CD4-positive, alpha-beta memory T cell (primary cell): Measurements from ENCODE around the gene EPHA1. TPM values are rescaled to one million over a fixed set of nuclear protein-coding genes. Genes with fewer than 3 reads are reported as not detected.
A peak's percentile ranks its signal among the peaks of the same experiment; 100 is the strongest.
"Not testable (repeated sequence)": the region's sequence is repeated elsewhere in the genome, so short reads cannot be mapped to it uniquely, and the experiment has no call there.

Source experiments
- CTCF ChIA-PET: fragments of 350-600 bp; sonication (Branson Sonifier 250); formaldehyde crosslinking; loops from one replicate; lab custom pipeline; 2021; ENCODE audit warnings: inconsistent platforms; ENCODE audit not compliant: partially characterized antibody; lab: Charles Lee
- POLR2A ChIA-PET: fragments of 350-600 bp; sonication (Branson Sonifier 250); formaldehyde crosslinking; loops from one replicate; lab custom pipeline; 2021; ENCODE audit not compliant: partially characterized antibody; lab: Charles Lee
- DNase-seq, 5 donors: peaks; one replicate each; pipeline versions ENCODE4 v3.0.0 to v3.0.0-alpha.2; 2020 to 2022; ENCODE audit warnings: mixed read lengths in 1 of 5
- H3K27ac ChIP-seq: one replicate; pipeline ENCODE4 v1.7.0; 2013; ENCODE audit warnings: low read depth, low read length
- H3K27me3 ChIP-seq: 2 replicates; pipeline ENCODE4 v1.7.0; 2013; ENCODE audit warnings: mild to moderate bottlenecking, low read length, moderate library complexity; ENCODE audit not compliant: insufficient read depth
- H3K36me3 ChIP-seq: 2 replicates; pipeline ENCODE4 v1.7.0; 2013; ENCODE audit warnings: mild to moderate bottlenecking, low read length, moderate library complexity; ENCODE audit not compliant: insufficient read depth
- H3K4me1 ChIP-seq: 2 replicates; pipeline ENCODE4 v1.7.0; 2013; ENCODE audit warnings: mild to moderate bottlenecking, low read length, moderate library complexity; ENCODE audit not compliant: insufficient read depth
- H3K4me3 ChIP-seq, 2 donors: one replicate each; pipeline ENCODE4 v1.7.0; 2013; ENCODE audit warnings: low read length in 2 of 2, mild to moderate bottlenecking in 1 of 2
- H3K9me3 ChIP-seq, 2 donors: one replicate each; pipeline ENCODE4 v1.7.0; 2013; ENCODE audit warnings: low read length in 2 of 2, control low read depth in 1 of 2; ENCODE audit not compliant: control insufficient read depth in 1 of 2
- H3K27ac Mint-ChIP-seq, 7 donors: one replicate each; pipeline ENCODE4 v1.8.0; 2020 to 2021; ENCODE audit warnings: mixed read lengths in 7 of 7, mild to moderate bottlenecking in 6 of 7, inconsistent platforms in 3 of 7, moderate library complexity in 3 of 7
- H3K27me3 Mint-ChIP-seq, 2 donors: one replicate each; pipeline ENCODE4 v1.8.0; 2020 to 2021; ENCODE audit warnings: mixed read lengths in 2 of 2
- H3K36me3 Mint-ChIP-seq, 2 donors: one replicate each; pipeline ENCODE4 v1.8.0; 2020 to 2021; ENCODE audit warnings: mixed read lengths in 2 of 2, inconsistent platforms in 1 of 2, mild to moderate bottlenecking in 1 of 2
- H3K4me1 Mint-ChIP-seq, 4 donors: one replicate each; pipeline ENCODE4 v1.8.0; 2020 to 2021; ENCODE audit warnings: mixed read lengths in 4 of 4, mild to moderate bottlenecking in 1 of 4
- H3K4me3 Mint-ChIP-seq, 8 donors: one replicate each; pipeline ENCODE4 v1.8.0; 2020 to 2021; ENCODE audit warnings: mixed read lengths in 8 of 8, mild to moderate bottlenecking in 7 of 8, moderate library complexity in 6 of 8, inconsistent platforms in 3 of 8
- H3K9me3 Mint-ChIP-seq, 8 donors: one replicate each; pipeline ENCODE4 v1.8.0; 2020 to 2021; ENCODE audit warnings: mixed read lengths in 8 of 8, mild to moderate bottlenecking in 5 of 8, inconsistent platforms in 3 of 8, moderate library complexity in 1 of 8
- intact Hi-C: fragments of 100-400 bp; cut with micrococcal nuclease; formaldehyde crosslinking; loops from one replicate; pipeline ENCODE4 v1.15.1; 2023
- polyA plus RNA-seq, 2 donors: library from polyadenylated mRNA; unstranded; fragments of 300-500 nt; fragmentation: Illumina TruSeq; gene quantifications; one replicate each; pipeline ENCODE4 v1.2.3, GENCODE V29; 2021
- total RNA-seq, 2 experiments: library from RNA; stranded (reverse); gene quantifications; one replicate each; pipeline ENCODE4 v1.2.3, GENCODE V29; 2021

Gene EPHA1
- total and polyA plus RNA-seq, 4 experiments from 2014 or later = 4.2 to 34.4 (median 22.5) TPM

GRCh38 chr7:143405173-143406001 is 3.3 kb downstream of the EPHA1 start:
- peak overlapping the region; percentile 7 to 76 (median 63) for H3K27ac Mint-ChIP-seq
- peaks cover 48% of the 10 kb centered on the region for H3K4me1 ChIP-seq

GRCh38 chr7:143402233-143402632 is 6.4 kb downstream of the EPHA1 start:
- H3K4me1 ChIP-seq = peaks cover 26% of the 10 kb centered on the region
- POLR2A ChIA-PET = interaction anchor here (1.1 to 10.9 kb wide), 4 partner anchors 12 to 27 kb away, joined by 6 to 215 read pairs (median 8); partner anchors contain the start of gene ZYX
- H3K27me3 Mint-ChIP-seq, H3K4me3 Mint-ChIP-seq, DNase-seq, H3K4me3 ChIP-seq, H3K9me3 ChIP-seq, H3K9me3 Mint-ChIP-seq, H3K27me3 ChIP-seq, H3K27ac ChIP-seq, intact Hi-C loops: not testable (repeated sequence)
- Mint-ChIP-seq H3K4me1 (peaks cover 29 to 48% (median 37%) of the 10 kb centered on the region in 4 donors), H3K27ac (peak overlapping the region in 3 of 7 donors; percentile 41 to 73 (median 48)), H3K36me3 (peaks cover 18 to 35% of the 10 kb centered on the region in 2 donors)
- H3K36me3 ChIP-seq = peaks cover 16% of the 10 kb centered on the region
- CTCF ChIA-PET = interaction anchor here (0.8 to 9.8 kb wide), 6 partner anchors 9 to 162 kb away, joined by 3 to 129 read pairs (median 4); partner anchors contain the start of gene ZYX

More at GRCh38 chr7:143405173-143406001, 3.3 kb downstream of the EPHA1 start:
- POLR2A ChIA-PET = interaction anchor here (0.9 to 10.9 kb wide), 7 partner anchors 12 to 165 kb away, joined by 3 to 215 read pairs (median 4); partner anchors contain the start of genes GSTK1 and ZYX
- peaks cover 45 to 73% (median 56%) of the 10 kb centered on the region in 4 donors for H3K4me1 Mint-ChIP-seq
- CTCF ChIA-PET = interaction anchor here (0.7 to 9.8 kb wide), 10 partner anchors 11 to 165 kb away, joined by 3 to 129 read pairs (median 6); partner anchors contain the start of gene ZYX
- H3K9me3 ChIP-seq = no peaks in the 10 kb centered on the region
- peaks cover 7 to 18% of the 10 kb centered on the region in 2 donors for H3K36me3 Mint-ChIP-seq
- no peaks in the 10 kb centered on the region for H3K27me3 Mint-ChIP-seq
- peaks cover 0 to 2% (median 0%) of the 10 kb centered on the region in 8 donors for H3K9me3 Mint-ChIP-seq
- H3K4me3 ChIP-seq = no peak overlapping the region
- no peak for DNase-seq
- H3K36me3 ChIP-seq = no peaks in the 10 kb centered on the region
- peak overlapping the region in 6 of 8 donors; percentile 13 to 62 (median 48) for H3K4me3 Mint-ChIP-seq
- no peaks in the 10 kb centered on the region for H3K27me3 ChIP-seq
- no peak overlapping the region for H3K27ac ChIP-seq
- intact Hi-C loops = no loop called here

DNA sequence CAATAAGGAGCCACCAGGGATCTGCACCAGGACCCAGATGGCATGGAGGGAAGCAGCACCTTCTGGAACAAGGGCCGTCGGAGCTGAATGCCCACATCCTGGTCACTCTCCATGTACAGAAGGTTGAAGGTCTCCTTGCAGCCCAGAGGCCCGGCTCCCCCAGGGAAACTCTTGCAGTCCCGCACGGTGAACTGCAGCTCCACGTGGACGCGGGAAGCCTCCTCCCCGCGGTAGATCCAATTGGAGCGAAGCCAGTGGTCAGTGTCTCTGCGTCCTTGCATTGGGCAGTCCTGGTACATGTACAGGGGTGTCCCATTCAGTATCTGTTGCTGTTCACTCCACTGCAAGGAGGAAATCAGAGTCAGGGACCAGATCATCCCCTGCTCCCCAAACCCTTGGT is 7.4 kb downstream of the EPHA1 start:
- ChIA-PET CTCF (interaction anchor here (0.8 to 9.8 kb wide), 3 partner anchors 15 to 26 kb away, joined by 4 to 129 read pairs (median 9); partner anchors contain the start of gene ZYX), POLR2A (interaction anchor here (1.1 to 10.9 kb wide), 4 partner anchors 11 to 26 kb away, joined by 6 to 215 read pairs (median 8); partner anchors contain the start of gene ZYX)
- H3K4me3 Mint-ChIP-seq = no peak overlapping the region
- H3K4me1 Mint-ChIP-seq = peaks cover 19 to 39% (median 28%) of the 10 kb centered on the region in 4 donors
- H3K27ac ChIP-seq = no peak overlapping the region
- H3K36me3 ChIP-seq = peaks cover 17% of the 10 kb centered on the region
- peak overlapping the region in 4 of 7 donors; percentile 64 to 77 (median 70) for H3K27ac Mint-ChIP-seq
- H3K36me3 Mint-ChIP-seq = peaks cover 18 to 40% of the 10 kb centered on the region in 2 donors
- no peaks in the 10 kb centered on the region for H3K27me3 ChIP-seq
- H3K4me1 ChIP-seq = peaks cover 17% of the 10 kb centered on the region
- no peak for DNase-seq
- no peaks in the 10 kb centered on the region for H3K27me3 Mint-ChIP-seq
- H3K9me3 Mint-ChIP-seq = peaks cover 0 to 2% (median 0%) of the 10 kb centered on the region in 8 donors
- no peaks in the 10 kb centered on the region for H3K9me3 ChIP-seq
- H3K4me3 ChIP-seq = no peak overlapping the region
- intact Hi-C loops = no loop called here

DNA sequence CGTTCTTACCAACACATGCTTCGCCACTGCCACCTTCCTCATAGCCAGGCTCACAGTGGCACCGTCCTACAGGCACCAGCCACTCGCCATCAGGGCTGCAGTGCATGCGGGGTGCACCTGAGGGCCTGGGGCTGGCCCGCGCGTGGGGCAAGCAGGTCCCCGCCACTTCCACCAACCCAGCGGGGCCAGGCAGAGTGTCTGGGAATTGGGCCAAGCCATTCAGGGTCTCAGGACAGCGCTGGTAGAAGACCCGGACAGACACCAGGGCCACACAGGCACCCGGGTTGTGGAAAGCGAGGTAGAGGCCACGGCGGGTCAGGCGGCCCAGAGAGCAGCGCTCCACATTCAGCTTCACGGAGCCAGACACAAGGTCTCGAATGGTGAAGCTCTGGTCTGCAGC is 9.0 kb downstream of the EPHA1 start:
- peaks cover 22 to 48% of the 10 kb centered on the region in 2 donors for H3K36me3 Mint-ChIP-seq
- Histone ChIP-seq H3K4me3 (no peak overlapping the region), H3K27ac (no peak overlapping the region), H3K9me3 (no peaks in the 10 kb centered on the region), H3K36me3 (peaks cover 24% of the 10 kb centered on the region), H3K27me3 (no peaks in the 10 kb centered on the region), H3K4me1 (peaks cover under 1% of the 10 kb centered on the region)
- no peak overlapping the region for H3K27ac Mint-ChIP-seq
- no peak for DNase-seq
- H3K4me1 Mint-ChIP-seq = peaks cover 10 to 30% (median 18%) of the 10 kb centered on the region in 4 donors
- no peak overlapping the region for H3K4me3 Mint-ChIP-seq
- POLR2A ChIA-PET = interaction anchor here (1.9 to 10.9 kb wide), 2 partner anchors 17 to 20 kb away, joined by 9 to 215 read pairs; partner anchors contain the start of gene ZYX
- CTCF ChIA-PET = interaction anchor here (2.8 kb wide), 1 partner anchor 17 kb away, joined by 9 read pairs; no protein-coding TSS in a partner anchor
- no peaks in the 10 kb centered on the region for H3K9me3 Mint-ChIP-seq
- intact Hi-C loops = no loop called here
- no peaks in the 10 kb centered on the region for H3K27me3 Mint-ChIP-seq

DNA sequence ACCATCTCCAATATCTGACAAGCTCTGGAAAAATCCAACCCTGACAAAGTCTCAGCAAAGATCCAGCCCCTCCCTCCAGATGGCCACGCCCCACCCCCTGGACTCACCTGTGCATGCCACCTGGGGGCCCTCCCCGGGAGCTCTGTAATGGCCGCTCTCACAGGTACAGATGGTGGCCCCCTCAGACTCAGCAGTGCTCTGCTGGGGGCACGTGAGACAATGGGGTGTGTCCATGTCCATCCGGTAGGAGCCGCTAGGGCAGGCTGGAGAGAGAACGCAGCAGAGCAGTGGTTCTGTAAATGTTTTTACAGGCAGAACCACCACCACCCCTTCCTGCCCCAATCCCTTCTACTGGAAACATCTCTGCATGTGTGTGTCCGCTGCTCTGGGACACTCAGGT is 9.5 kb downstream of the EPHA1 start:
- H3K27me3 Mint-ChIP-seq = no peaks in the 10 kb centered on the region
- no peaks in the 10 kb centered on the region for H3K27me3 ChIP-seq
- peaks cover 24% of the 10 kb centered on the region for H3K36me3 ChIP-seq
- H3K27ac ChIP-seq = no peak overlapping the region
- intact Hi-C loops = no loop called here
- peaks cover 22 to 46% of the 10 kb centered on the region in 2 donors for H3K36me3 Mint-ChIP-seq
- H3K9me3 Mint-ChIP-seq = no peaks in the 10 kb centered on the region
- H3K4me1 ChIP-seq = no peaks in the 10 kb centered on the region
- DNase-seq = no peak
- no peak overlapping the region for H3K27ac Mint-ChIP-seq
- no peaks in the 10 kb centered on the region for H3K9me3 ChIP-seq
- no peak overlapping the region for H3K4me3 ChIP-seq
- ChIA-PET CTCF (interaction anchor here (1.6 to 2.8 kb wide), 2 partner anchors 17 to 184 kb away, joined by 5 to 9 read pairs; no protein-coding TSS in a partner anchor), POLR2A (interaction anchor here (1.9 kb wide), 1 partner anchor 19 kb away, joined by 9 read pairs; no protein-coding TSS in a partner anchor)
- peaks cover 7 to 27% (median 15%) of the 10 kb centered on the region in 4 donors for H3K4me1 Mint-ChIP-seq
- H3K4me3 Mint-ChIP-seq = no peak overlapping the region

GRCh38 chr7:143398616-143399015 is 10.0 kb downstream of the EPHA1 start:
- Mint-ChIP-seq H3K36me3 (peaks cover 22 to 50% of the 10 kb centered on the region in 2 donors), H3K9me3 (no peaks in the 10 kb centered on the region), H3K27ac (peak overlapping the region in 1 of 7 donors; percentile 13), H3K4me1 (peaks cover 7 to 22% (median 12%) of the 10 kb centered on the region in 4 donors), H3K27me3 (no peaks in the 10 kb centered on the region), H3K4me3 (no peak overlapping the region)
- Histone ChIP-seq H3K27ac (no peak overlapping the region), H3K4me1 (no peaks in the 10 kb centered on the region), H3K27me3 (no peaks in the 10 kb centered on the region), H3K9me3 (no peaks in the 10 kb centered on the region), H3K36me3 (peaks cover 24% of the 10 kb centered on the region), H3K4me3 (no peak overlapping the region)
- DNase-seq = no peak
- POLR2A ChIA-PET = interaction anchor here (1.1 to 1.9 kb wide), 2 partner anchors 14 to 19 kb away, joined by 3 to 9 read pairs; no protein-coding TSS in a partner anchor
- intact Hi-C loops = no loop called here
- CTCF ChIA-PET = interaction anchor here (0.5 to 2.8 kb wide), 3 partner anchors 18 to 849 kb away, joined by 3 to 9 read pairs (median 5); no protein-coding TSS in a partner anchor
